CD14-positive monocyte (primary cell): ENCODE results near the gene PFKP. TPM values are rescaled to one million over a fixed set of nuclear protein-coding genes. Genes with fewer than 3 reads are reported as not detected.

ENCODE experiments used
- DNase-seq, 3 donors: peaks; one replicate each; pipeline ENCODE4 v3.0.0-alpha.2; 2011 to 2022
- H2AFZ ChIP-seq: 2 replicates; pipeline ENCODE4 v1.6.0; 2012; ENCODE audit warnings: mild to moderate bottlenecking, low read depth, low read length, inconsistent platforms; ENCODE audit not compliant: insufficient read depth, poor library complexity, severe bottlenecking
- H3K27ac ChIP-seq, 2 donors: 1 replicate in 1 of 2; 2 replicates in 1 of 2; pipeline ENCODE4 v1.5.1; 2012 to 2013; ENCODE audit warnings: low read length in 2 of 2, control low read depth in 1 of 2, inconsistent platforms in 1 of 2, low read depth in 1 of 2, mild to moderate bottlenecking in 1 of 2
- H3K27me3 ChIP-seq, 2 donors: one replicate each; pipeline versions ENCODE4 v1.6.0 to v1.6.1; 2011 to 2013; ENCODE audit warnings: low read length in 2 of 2; ENCODE audit not compliant: control insufficient read depth in 2 of 2, insufficient read depth in 2 of 2
- H3K36me3 ChIP-seq, 2 donors: replicated peaks in 1 of 2; 1 replicate in 1 of 2; 2 replicates in 1 of 2; pipeline versions ENCODE4 v1.5.1 to v1.6.1; 2012 to 2013; ENCODE audit warnings: low read length in 2 of 2, control low read depth in 1 of 2, inconsistent platforms in 1 of 2, mild to moderate bottlenecking in 1 of 2; ENCODE audit not compliant: insufficient read depth in 2 of 2, control insufficient read depth in 1 of 2
- H3K4me1 ChIP-seq, 2 donors: 1 replicate in 1 of 2; 2 replicates in 1 of 2; pipeline versions ENCODE4 v1.5.1 to v1.6.1; 2012 to 2013; ENCODE audit warnings: low read length in 2 of 2, control low read depth in 1 of 2, inconsistent platforms in 1 of 2, mild to moderate bottlenecking in 1 of 2, moderate library complexity in 1 of 2; ENCODE audit not compliant: insufficient read depth in 2 of 2, control insufficient read depth in 1 of 2
- H3K4me2 ChIP-seq: replicated peaks from 2 replicates; pipeline ENCODE3; 2012; ENCODE audit warnings: low read length, moderate library complexity, mild to moderate bottlenecking; ENCODE audit not compliant: poor library complexity, severe bottlenecking; ENCODE audit errors: extremely low read depth
- H3K4me3 ChIP-seq, 3 experiments: fragments of 200-600 bp in 1 of 3; sonication (generic) in 1 of 3; replicated peaks in 1 of 3; 1 replicate in 2 of 3; 2 replicates in 1 of 3; pipeline ENCODE4 v1.5.1; 2011 to 2013; ENCODE audit warnings: low read length in 3 of 3, mild to moderate bottlenecking in 3 of 3, control low read depth in 2 of 3, low read depth in 2 of 3, inconsistent platforms in 1 of 3, moderate library complexity in 1 of 3
- H3K79me2 ChIP-seq: 2 replicates; pipeline ENCODE4 v1.6.0; 2012; ENCODE audit warnings: mild to moderate bottlenecking, control low read depth, inconsistent platforms, low read length, moderate library complexity; ENCODE audit not compliant: insufficient read depth
- H3K9ac ChIP-seq: 2 replicates; pipeline ENCODE4 v1.6.0; 2017; ENCODE audit warnings: low read length, mild to moderate bottlenecking; ENCODE audit not compliant: insufficient read depth, poor library complexity, severe bottlenecking
- H3K9me3 ChIP-seq, 2 donors: replicated peaks in 1 of 2; 1 replicate in 1 of 2; 2 replicates in 1 of 2; pipeline versions ENCODE4 v1.5.1 to v1.6.1; 2012 to 2013; ENCODE audit warnings: low read length in 2 of 2, control low read depth in 1 of 2; ENCODE audit not compliant: control insufficient read depth in 1 of 2, insufficient read depth in 1 of 2
- H4K20me1 ChIP-seq: 2 replicates; pipeline ENCODE4 v1.6.0; 2012; ENCODE audit warnings: mild to moderate bottlenecking, low read length, control low read depth, moderate library complexity; ENCODE audit not compliant: insufficient read depth
- H3K27ac Mint-ChIP-seq, 7 donors: one replicate each; pipeline ENCODE4 v1.8.0; 2020; ENCODE audit warnings: mild to moderate bottlenecking in 7 of 7, mixed read lengths in 7 of 7, moderate library complexity in 6 of 7, inconsistent platforms in 2 of 7
- H3K27me3 Mint-ChIP-seq, 3 donors: one replicate each; pipeline ENCODE4 v1.8.0; 2021 to 2022; ENCODE audit warnings: low read depth in 3 of 3, mild to moderate bottlenecking in 3 of 3, mixed read lengths in 3 of 3, moderate library complexity in 3 of 3, inconsistent platforms in 1 of 3
- H3K36me3 Mint-ChIP-seq, 2 donors: one replicate each; pipeline ENCODE4 v1.8.0; 2020; ENCODE audit warnings: mixed read lengths in 2 of 2, inconsistent platforms in 1 of 2, mild to moderate bottlenecking in 1 of 2
- H3K4me1 Mint-ChIP-seq: one replicate; pipeline ENCODE4 v1.8.0; 2020; ENCODE audit warnings: mild to moderate bottlenecking, mixed read lengths
- H3K4me3 Mint-ChIP-seq, 2 donors: one replicate each; pipeline ENCODE4 v1.8.0; 2020; ENCODE audit warnings: mild to moderate bottlenecking in 2 of 2, mixed read lengths in 2 of 2, moderate library complexity in 1 of 2
- H3K9me3 Mint-ChIP-seq, 7 donors: one replicate each; pipeline ENCODE4 v1.8.0; 2020 to 2022; ENCODE audit warnings: mixed read lengths in 7 of 7, mild to moderate bottlenecking in 6 of 7, moderate library complexity in 6 of 7, inconsistent platforms in 2 of 7
- CTCF ChIP-seq: fragments of 200-600 bp; IDR thresholded peaks from one replicate; pipeline ENCODE4 v1.8.0; 2022; ENCODE audit warnings: antibody characterized with exemption, mild to moderate bottlenecking
- WGBS: methylation state at CpG from one replicate; pipeline ENCODE4 v1.1.5; 2013; ENCODE audit warnings: missing lambda C conversion rate; ENCODE audit not compliant: insufficient coverage; 5-methylcytosine and 5-hydroxymethylcytosine counted together
- intact Hi-C, 2 donors: fragments of 100-400 bp; cut with micrococcal nuclease; formaldehyde crosslinking; loops; one replicate each; pipeline versions ENCODE4 v1.15.0 to v1.15.1; 2023
- polyA plus RNA-seq, 3 donors: library from polyadenylated mRNA; depleted of rRNA in 1 of 3; unstranded in 2 of 3; stranded (reverse) in 1 of 3; fragments of 300-500 nt in 2 of 3; fragments of >200 nt in 1 of 3; fragmentation: Illumina TruSeq in 2 of 3; gene quantifications; 1 replicate in 2 of 3; 2 replicates in 1 of 3; pipeline ENCODE4 v1.2.3, GENCODE V29; 2012 to 2021

PFKP gene
- polyA plus RNA-seq, 3 donors: 6.5 to 14.2 (median 8.1) TPM

GRCh38 chr10:3096149-3096548, 28.8 kb downstream of the PFKP start:
- Mint-ChIP-seq H3K27ac (peak overlapping the region; percentile 89 to 95 (median 90)), H3K36me3 (peaks cover 17 to 18% of the 10 kb centered on the region in 2 donors), H3K4me3 (peak overlapping the region; percentile 76 to 85), H3K27me3 (peaks cover 0 to 3% (median 0%) of the 10 kb centered on the region in 3 donors), H3K4me1 (peaks cover 54% of the 10 kb centered on the region), H3K9me3 (peaks cover 2 to 10% (median 4%) of the 10 kb centered on the region in 7 donors)
- H2AFZ ChIP-seq: peak overlapping the region; percentile 75
- H3K4me1 ChIP-seq: peaks cover 51 to 71% of the 10 kb centered on the region in 2 donors
- intact Hi-C loops: loop anchor here (5.0 kb wide), 1 partner anchor 76 kb away; the partner anchor contains the start of gene PITRM1 (in 2 of the 2)
- peaks cover 19% of the 10 kb centered on the region for H3K79me2 ChIP-seq
- H3K4me2 ChIP-seq: peak overlapping the region; percentile 74
- DNase-seq: peak in 1 of 3 donors; percentile 8
- peaks cover 1 to 4% of the 10 kb centered on the region in 2 donors for H3K36me3 ChIP-seq
- H3K4me3 ChIP-seq: peak overlapping the region; percentile 44 to 61 (median 49)
- 16% methylated on average over 11 of the region's 16 CpGs for WGBS
- no peaks in the 10 kb centered on the region for H3K9me3 ChIP-seq
- H3K9ac ChIP-seq: peak overlapping the region; percentile 58
- no peak for TF ChIP-seq CTCF
- peak overlapping the region; percentile 80 to 93 for H3K27ac ChIP-seq
- H3K27me3 ChIP-seq: no peaks in the 10 kb centered on the region
- H4K20me1 ChIP-seq: no peaks in the 10 kb centered on the region

GRCh38 chr10:3097160-3097559, 29.8 kb downstream of the PFKP start:
- peak overlapping the region in 3 of 7 donors; percentile 31 to 39 (median 33) for H3K27ac Mint-ChIP-seq
- H3K9me3 ChIP-seq: no peaks in the 10 kb centered on the region
- peaks cover 2 to 10% (median 4%) of the 10 kb centered on the region in 7 donors for H3K9me3 Mint-ChIP-seq
- H3K27me3 Mint-ChIP-seq: peaks cover 0 to 3% (median 0%) of the 10 kb centered on the region in 3 donors
- 80% methylated on average over 2 of the region's 9 CpGs for WGBS
- no peak overlapping the region for H3K4me3 Mint-ChIP-seq
- no peak overlapping the region for H3K4me3 ChIP-seq
- no peak for TF ChIP-seq CTCF
- H3K27ac ChIP-seq: no peak overlapping the region
- H4K20me1 ChIP-seq: no peaks in the 10 kb centered on the region
- no peak overlapping the region for H3K9ac ChIP-seq
- no peak overlapping the region for H3K4me2 ChIP-seq
- peaks cover 51 to 61% of the 10 kb centered on the region in 2 donors for H3K4me1 ChIP-seq
- intact Hi-C loops: loop anchor here (5.0 kb wide), 1 partner anchor 75 kb away; the partner anchor contains the start of gene PITRM1 (in 2 of the 2)
- H3K27me3 ChIP-seq: no peaks in the 10 kb centered on the region
- no peak for DNase-seq
- peaks cover 14% of the 10 kb centered on the region for H3K79me2 ChIP-seq
- no peak overlapping the region for H2AFZ ChIP-seq
- peaks cover 50% of the 10 kb centered on the region for H3K4me1 Mint-ChIP-seq
- peaks cover 21 to 25% of the 10 kb centered on the region in 2 donors for H3K36me3 Mint-ChIP-seq
- peaks cover 6 to 10% of the 10 kb centered on the region in 2 donors for H3K36me3 ChIP-seq
